ENCODE data around the gene HACD2. TPM values are rescaled to one million over a fixed set of nuclear protein-coding genes. Genes with fewer than 3 reads are reported as not detected.
A peak's percentile ranks its signal among the peaks of the same experiment; 100 is the strongest.

The HACD2 gene
- total RNA-seq, 1 experiment from 2014 or later, result 43.8 TPM

GRCh38 chr3:123586131-123586530, 1.3 kb upstream of the HACD2 start:
- 0 out of 2 replicates have a peak, but pooled peaks cover 12% of the 10 kb centered on the region for H3K9me3 ChIP-seq (ENCODE audit: low read length)
- peak overlapping the region; percentile 85 for H3K4me3 ChIP-seq (ENCODE audit: low read length)
- DNase-seq (peak; percentile 79), ATAC-seq (peak; percentile 39)
- intact Hi-C loops (cut with micrococcal nuclease), result loop anchor here (5.0 kb wide), 1 partner anchor 56 kb away; no protein-coding TSS in a partner anchor
- H3K4me2 ChIP-seq (ENCODE audit: low read length), result peak overlapping the region; percentile 90
- CTCF ChIA-PET, result no interaction called here
- peaks cover 35% of the 10 kb centered on the region for H3K4me1 ChIP-seq (ENCODE audit: insufficient read depth, low read length)
- peak overlapping the region; percentile 83 for H3K27ac ChIP-seq (ENCODE audit: low read length)
- H2AFZ ChIP-seq (ENCODE audit: low read length), result peak overlapping the region; percentile 87
- peak overlapping the region; percentile 81 for H3K9ac ChIP-seq (ENCODE audit: low read length)
- POLR2A ChIA-PET (ENCODE audit: unreplicated experiment), result interaction anchor here (0.6 kb wide), 1 partner anchor 53 kb away, joined by 4 read pairs; no protein-coding TSS in a partner anchor
- peaks cover 16% of the 10 kb centered on the region for H4K20me1 ChIP-seq (ENCODE audit: low read length)
- TF ChIP-seq EZH2 (IDR thresholded peaks at IDR 0.05; ENCODE audit: low read length, unreplicated experiment) (no peak), CTCF (conservative IDR thresholded peaks at IDR 0.05; ENCODE audit: low read depth, low read length) (no peak), EZH2phosphoT487 (IDR thresholded peaks at IDR 0.05; ENCODE audit: borderline replicate concordance, low read length) (no peak)
- peaks cover 63% of the 10 kb centered on the region for H3K79me2 ChIP-seq (ENCODE audit: low read length)
- H3K9me2 ChIP-seq (replicated peaks; ENCODE audit: low read length), result no peaks in the 10 kb centered on the region
- H3K27me3 ChIP-seq (ENCODE audit: low read length), result no peaks in the 10 kb centered on the region
- BruUV-seq (replicated peaks), result no TSS peak
- H3K36me3 ChIP-seq (ENCODE audit: low read depth, low read length), result peaks cover 37% of the 10 kb centered on the region
- no peaks in the 10 kb centered on the region for H3F3A ChIP-seq (ENCODE audit: low read length, unreplicated experiment)

- peak overlapping the region; percentile 85 for H3K4me3 ChIP-seq (ENCODE audit: low read length)
- ATAC-seq (peak; percentile 27), DNase-seq (peak; percentile 48)
- peaks cover 30% of the 10 kb centered on the region for H3K36me3 ChIP-seq (ENCODE audit: low read depth, low read length)
- no peaks in the 10 kb centered on the region for H3K9me2 ChIP-seq (replicated peaks; ENCODE audit: low read length)
- H4K20me1 ChIP-seq (ENCODE audit: low read length), result peaks cover 16% of the 10 kb centered on the region
- H3K27ac ChIP-seq (ENCODE audit: low read length), result peak overlapping the region; percentile 83
- no peak for TF ChIP-seq EZH2phosphoT487 (IDR thresholded peaks at IDR 0.05; ENCODE audit: borderline replicate concordance, low read length)
- TF ChIP-seq CTCF (conservative IDR thresholded peaks at IDR 0.05; ENCODE audit: low read depth, low read length), result peak; percentile 23; the same call in 1 of the 2 replicates
- no TSS peak for BruUV-seq (replicated peaks)
- H3K4me2 ChIP-seq (ENCODE audit: low read length), result peak overlapping the region; percentile 90
- H2AFZ ChIP-seq (ENCODE audit: low read length), result peak overlapping the region; percentile 87
- no peaks in the 10 kb centered on the region for H3K27me3 ChIP-seq (ENCODE audit: low read length)
- H3K4me1 ChIP-seq (ENCODE audit: insufficient read depth, low read length), result peaks cover 35% of the 10 kb centered on the region
- intact Hi-C loops (cut with micrococcal nuclease), result loop anchor here (2.0 to 5.0 kb wide), 2 partner anchors 38 to 148 kb away; no protein-coding TSS in a partner anchor
- ChIA-PET POLR2A (ENCODE audit: unreplicated experiment) (interaction anchor here (0.7 kb wide), 1 partner anchor 17 kb away, joined by 3 read pairs; no protein-coding TSS in a partner anchor), CTCF (interaction anchor here (0.8 to 1.5 kb wide), 2 partner anchors 57 to 68 kb away, joined by 3 to 5 read pairs; no protein-coding TSS in a partner anchor)
- no peaks in the 10 kb centered on the region for H3F3A ChIP-seq (ENCODE audit: low read length, unreplicated experiment)
- peaks cover 65% of the 10 kb centered on the region for H3K79me2 ChIP-seq (ENCODE audit: low read length)
- 0 out of 2 replicates have a peak, but pooled peaks cover 2% of the 10 kb centered on the region for H3K9me3 ChIP-seq (ENCODE audit: low read length)
- peak overlapping the region; percentile 81 for H3K9ac ChIP-seq (ENCODE audit: low read length)
These were observed 417 bp downstream of the HACD2 start for GRCh38 chr3:123584284-123584987.
